MM.1S (cell line): ENCODE results near the gene RIMKLB.
A peak's percentile ranks its signal among the peaks of the same experiment; 100 is the strongest.

Source experiments
- DNase-seq: peaks from one replicate; pipeline ENCODE4 v3.0.0-alpha.2; 2015
- H2AFZ ChIP-seq: fragments of 300-600 bp; sonication (generic); 2 replicates; pipeline ENCODE4 v1.6.0; 2016; ENCODE audit warnings: antibody characterized with exemption, low read length
- H3F3A ChIP-seq: fragments of 300-600 bp; sonication (generic); 2 replicates; pipeline ENCODE4 v1.6.1; 2016; ENCODE audit warnings: mild to moderate bottlenecking, antibody characterized with exemption, low read length, moderate library complexity, mixed read lengths; ENCODE audit not compliant: insufficient read depth
- H3K27ac ChIP-seq: fragments of 300-600 bp; sonication (generic); 2 replicates; pipeline ENCODE4 v1.5.1; 2016; ENCODE audit warnings: mild to moderate bottlenecking, low read length
- H3K27me3 ChIP-seq: fragments of 300-600 bp; sonication (generic); replicated peaks from 2 replicates; pipeline ENCODE4 v1.6.0; 2016; ENCODE audit warnings: low read length; ENCODE audit not compliant: insufficient read depth
- H3K36me3 ChIP-seq: fragments of 300-600 bp; sonication (generic); replicated peaks from 2 replicates; pipeline ENCODE4 v1.6.1; 2016; ENCODE audit warnings: mild to moderate bottlenecking, low read length, mixed read lengths; ENCODE audit not compliant: insufficient read depth
- H3K4me1 ChIP-seq: fragments of 300-600 bp; sonication (generic); 2 replicates; pipeline ENCODE4 v1.6.1; 2016; ENCODE audit warnings: low read length, mixed read lengths
- H3K4me2 ChIP-seq: fragments of 300-600 bp; sonication (generic); 2 replicates; pipeline ENCODE4 v1.6.0; 2016; ENCODE audit warnings: low read depth, low read length
- H3K4me3 ChIP-seq: fragments of 300-600 bp; sonication (generic); 2 replicates; pipeline ENCODE4 v1.5.1; 2016; ENCODE audit warnings: low read length, mixed read lengths
- H3K79me2 ChIP-seq: fragments of 300-600 bp; sonication (generic); 2 replicates; pipeline ENCODE4 v1.6.1; 2016; ENCODE audit warnings: mixed run types, low read length, mixed read lengths
- H3K9ac ChIP-seq: fragments of 300-600 bp; sonication (generic); 2 replicates; pipeline ENCODE4 v1.6.1; 2016; ENCODE audit warnings: low read length, mixed read lengths
- H3K9me2 ChIP-seq: fragments of 300-600 bp; sonication (generic); replicated peaks from 2 replicates; pipeline ENCODE4 v1.6.1; 2016; ENCODE audit warnings: mild to moderate bottlenecking, low read length, mixed read lengths; ENCODE audit not compliant: insufficient read depth
- H3K9me3 ChIP-seq: fragments of 300-600 bp; sonication (generic); replicated peaks from 2 replicates; pipeline ENCODE4 v1.6.1; 2016; ENCODE audit warnings: mild to moderate bottlenecking, low read length, mixed read lengths; ENCODE audit not compliant: insufficient read depth
- H4K20me1 ChIP-seq: fragments of 300-600 bp; sonication (generic); 2 replicates; pipeline ENCODE4 v1.6.1; 2016; ENCODE audit warnings: mild to moderate bottlenecking, low read length, moderate library complexity, mixed read lengths; ENCODE audit not compliant: insufficient read depth
- EZH2 ChIP-seq: fragments of 300-600 bp; sonication (generic); optimal IDR thresholded peaks from 2 replicates; pipeline ENCODE3; 2017; ENCODE audit warnings: low read depth, mild to moderate bottlenecking, antibody characterized with exemption, low read length, mixed read lengths
- EZH2phosphoT487 ChIP-seq: fragments of 300-600 bp; sonication (generic); IDR thresholded peaks from 2 replicates; pipeline ENCODE4 v1.6.1; 2018; ENCODE audit warnings: antibody characterized with exemption, low read length
- TF ChIP-seq, protein P1 (sequence below): fragments of 300-600 bp; sonication (generic); IDR thresholded peaks from 2 replicates; pipeline ENCODE4 v1.5.1; 2016; ENCODE audit warnings: antibody characterized with exemption, low read length, mixed read lengths

The RIMKLB gene

DNA sequence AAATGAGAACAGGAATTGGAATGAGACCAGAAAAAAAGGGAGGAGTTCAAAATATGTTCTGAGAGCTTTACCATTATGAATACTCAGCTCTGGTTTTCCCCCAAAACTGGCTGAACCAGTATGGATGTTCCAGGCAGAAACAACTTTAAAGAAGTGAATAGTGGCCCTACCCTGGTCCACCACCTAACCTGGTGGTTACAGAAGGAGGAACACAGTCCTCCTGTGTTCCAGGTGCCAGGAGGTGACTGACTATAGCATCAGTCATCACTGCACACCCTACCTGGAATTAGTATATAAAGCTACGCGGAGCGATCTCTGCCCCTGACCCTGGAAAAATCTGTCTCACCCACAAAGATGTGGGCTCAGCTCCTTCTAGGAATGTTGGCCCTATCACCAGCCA, 124.5 kb downstream of the RIMKLB start, which contains the start of gene A2ML1:
Gene A2ML1 (plus strand): TSS at position 324 of the 400 bp plus-strand sequence. CDS start 31 bp downstream, at position 355.
- DNase-seq = no peak
- no peaks in the 10 kb centered on the region for H3K4me1 ChIP-seq
- H3K27ac ChIP-seq = no peak within 1 kb of the TSS
- H3K27me3 ChIP-seq = no peaks in the 10 kb centered on the region
- H3F3A ChIP-seq = no peaks in the 10 kb centered on the region
- TF ChIP-seq, protein P1, sequence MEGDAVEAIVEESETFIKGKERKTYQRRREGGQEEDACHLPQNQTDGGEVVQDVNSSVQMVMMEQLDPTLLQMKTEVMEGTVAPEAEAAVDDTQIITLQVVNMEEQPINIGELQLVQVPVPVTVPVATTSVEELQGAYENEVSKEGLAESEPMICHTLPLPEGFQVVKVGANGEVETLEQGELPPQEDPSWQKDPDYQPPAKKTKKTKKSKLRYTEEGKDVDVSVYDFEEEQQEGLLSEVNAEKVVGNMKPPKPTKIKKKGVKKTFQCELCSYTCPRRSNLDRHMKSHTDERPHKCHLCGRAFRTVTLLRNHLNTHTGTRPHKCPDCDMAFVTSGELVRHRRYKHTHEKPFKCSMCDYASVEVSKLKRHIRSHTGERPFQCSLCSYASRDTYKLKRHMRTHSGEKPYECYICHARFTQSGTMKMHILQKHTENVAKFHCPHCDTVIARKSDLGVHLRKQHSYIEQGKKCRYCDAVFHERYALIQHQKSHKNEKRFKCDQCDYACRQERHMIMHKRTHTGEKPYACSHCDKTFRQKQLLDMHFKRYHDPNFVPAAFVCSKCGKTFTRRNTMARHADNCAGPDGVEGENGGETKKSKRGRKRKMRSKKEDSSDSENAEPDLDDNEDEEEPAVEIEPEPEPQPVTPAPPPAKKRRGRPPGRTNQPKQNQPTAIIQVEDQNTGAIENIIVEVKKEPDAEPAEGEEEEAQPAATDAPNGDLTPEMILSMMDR = no peak
- TF ChIP-seq EZH2phosphoT487 (no peak), EZH2 (no peak)
- no peaks in the 10 kb centered on the region for H3K79me2 ChIP-seq
- H3K9me2 ChIP-seq = no peaks in the 10 kb centered on the region
- no peak within 1 kb of the TSS for H3K4me2 ChIP-seq
- H2AFZ ChIP-seq = no peak within 1 kb of the TSS
- H3K9ac ChIP-seq = no peak within 1 kb of the TSS
- no peak within 1 kb of the TSS for H3K4me3 ChIP-seq
- no peaks in the 10 kb centered on the region for H3K9me3 ChIP-seq
- H3K36me3 ChIP-seq = no peaks in the 10 kb centered on the region
- no peaks in the 10 kb centered on the region for H4K20me1 ChIP-seq

DNA sequence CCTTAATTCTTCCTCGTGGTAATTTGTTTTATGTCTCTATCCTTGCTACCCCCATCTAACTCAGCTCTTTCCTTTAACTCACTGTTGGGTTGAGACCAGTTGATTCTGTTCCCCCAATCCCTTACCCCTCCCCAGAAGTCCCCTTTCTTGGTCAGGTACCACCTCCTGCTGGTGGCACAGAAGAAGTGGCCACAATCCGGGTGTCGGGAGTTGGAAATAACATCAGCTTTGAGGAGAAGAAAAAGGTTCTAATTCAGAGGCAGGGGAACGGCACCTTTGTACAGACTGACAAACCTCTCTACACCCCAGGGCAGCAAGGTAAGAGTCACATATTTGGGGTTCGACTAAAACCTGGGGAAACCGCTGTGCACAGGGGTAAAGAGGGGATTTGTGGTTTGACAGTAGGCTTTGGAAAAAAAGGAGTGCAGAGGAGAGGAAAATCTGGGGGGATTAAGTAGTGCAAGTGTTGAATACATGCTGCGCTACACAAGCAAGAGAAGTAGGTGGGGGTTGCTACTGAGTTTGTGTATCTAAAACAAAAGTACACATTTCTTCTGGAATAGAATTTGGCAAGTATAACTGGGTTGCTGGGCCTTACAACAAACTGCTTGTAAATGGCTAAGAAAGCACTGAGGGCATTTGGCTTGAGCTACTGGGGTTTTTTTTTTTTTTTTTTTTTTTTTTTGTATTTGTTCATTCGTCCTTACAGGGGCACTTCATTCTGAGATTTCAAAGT, 125.9 kb downstream of the RIMKLB start:
- Histone ChIP-seq H3K4me2 (no peak overlapping the region), H3K4me1 (no peaks in the 10 kb centered on the region), H3K4me3 (no peak overlapping the region), H3K27me3 (no peaks in the 10 kb centered on the region), H3K9me3 (no peaks in the 10 kb centered on the region), H3K36me3 (no peaks in the 10 kb centered on the region), H3K79me2 (no peaks in the 10 kb centered on the region), H3K9me2 (no peaks in the 10 kb centered on the region), H4K20me1 (no peaks in the 10 kb centered on the region), H2AFZ (no peak overlapping the region), H3K27ac (no peak overlapping the region), H3F3A (no peaks in the 10 kb centered on the region), H3K9ac (no peak overlapping the region)
- no peak for DNase-seq
- TF ChIP-seq EZH2 = no peak
- TF ChIP-seq, protein P1 = peak; percentile 16; the same call in 1 of the 2 replicates

DNA sequence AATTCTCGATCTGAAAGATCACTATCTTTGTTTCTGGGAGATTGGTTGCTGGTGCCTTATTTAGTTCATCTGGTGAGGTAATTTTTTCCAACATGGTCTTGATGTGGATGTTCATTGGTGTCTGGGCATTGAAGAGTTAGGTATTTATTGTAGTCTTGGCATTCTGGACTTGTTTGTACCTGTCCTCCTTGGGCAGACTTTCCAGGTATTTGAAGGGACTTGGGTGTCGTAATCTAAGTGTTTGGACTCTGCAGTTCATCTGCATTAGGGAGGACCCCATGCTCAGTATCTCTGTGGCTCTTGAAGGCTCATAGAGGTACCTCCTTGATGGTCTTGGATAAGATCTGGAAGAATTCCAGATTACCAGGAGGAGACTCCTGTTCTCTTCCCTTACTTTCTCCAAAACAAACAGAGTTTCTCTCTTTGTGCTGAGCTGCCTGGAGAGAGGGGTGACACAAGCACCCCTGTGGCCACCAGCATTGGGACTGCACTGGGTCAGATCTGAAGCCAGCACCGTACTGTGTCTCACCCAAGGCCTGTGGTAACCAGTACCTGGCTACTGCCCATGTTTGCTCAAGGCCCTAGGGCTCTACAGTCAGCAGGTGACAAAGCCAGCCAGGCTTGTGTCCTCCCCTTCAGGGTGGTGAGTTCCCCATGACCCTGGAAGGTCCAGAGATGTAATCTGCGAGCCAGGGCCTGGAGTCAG, 129.9 kb downstream of the RIMKLB start:
- no peak overlapping the region for H3K9ac ChIP-seq
- no peak for DNase-seq
- no peak overlapping the region for H3K4me2 ChIP-seq
- H3K9me3 ChIP-seq = no peaks in the 10 kb centered on the region
- H3K9me2 ChIP-seq = no peaks in the 10 kb centered on the region
- H3K27me3 ChIP-seq = no peaks in the 10 kb centered on the region
- H3K4me1 ChIP-seq = no peaks in the 10 kb centered on the region
- H3K27ac ChIP-seq = no peak overlapping the region
- no peak overlapping the region for H2AFZ ChIP-seq
- H3K4me3 ChIP-seq = no peak overlapping the region
- H4K20me1 ChIP-seq = no peaks in the 10 kb centered on the region
- no peaks in the 10 kb centered on the region for H3K79me2 ChIP-seq
- TF ChIP-seq EZH2 (no peak), EZH2phosphoT487 (no peak)
- TF ChIP-seq, protein P1 = no peak
- no peaks in the 10 kb centered on the region for H3F3A ChIP-seq
- H3K36me3 ChIP-seq = no peaks in the 10 kb centered on the region
